Esophagus (tissue), 2 donors: Measurements from ENCODE around the gene SETDB1. TPM values are rescaled to one million over a fixed set of nuclear protein-coding genes. Genes with fewer than 3 reads are reported as not detected.

Experiments
- H3K27ac ChIP-seq, 2 donors: one replicate each; pipeline ENCODE4 v1.5.1; 2013; ENCODE audit warnings: low read depth in 2 of 2, mild to moderate bottlenecking in 2 of 2, inconsistent platforms in 1 of 2, low read length in 1 of 2, moderate library complexity in 1 of 2
- H3K27me3 ChIP-seq, 2 donors: one replicate each; pipeline ENCODE4 v1.6.1; 2013; ENCODE audit warnings: low read length in 2 of 2, control low read depth in 1 of 2, mild to moderate bottlenecking in 1 of 2; ENCODE audit not compliant: insufficient read depth in 2 of 2, control insufficient read depth in 1 of 2
- H3K36me3 ChIP-seq, 2 donors: one replicate each; pipeline ENCODE4 v1.6.1; 2013; ENCODE audit warnings: low read length in 1 of 2; ENCODE audit not compliant: control insufficient read depth in 2 of 2, insufficient read depth in 2 of 2
- H3K4me1 ChIP-seq, 2 donors: one replicate each; pipeline ENCODE4 v1.6.1; 2013; ENCODE audit warnings: low read length in 1 of 2; ENCODE audit not compliant: control insufficient read depth in 2 of 2, insufficient read depth in 2 of 2
- H3K4me3 ChIP-seq, 2 donors: one replicate each; pipeline ENCODE4 v1.5.1; 2013; ENCODE audit warnings: low read length in 2 of 2, mild to moderate bottlenecking in 2 of 2, low read depth in 1 of 2, moderate library complexity in 1 of 2
- H3K9me3 ChIP-seq, 2 donors: one replicate each; pipeline ENCODE4 v1.6.1; 2013; ENCODE audit warnings: mild to moderate bottlenecking in 2 of 2, low read depth in 1 of 2, low read length in 1 of 2, moderate library complexity in 1 of 2; ENCODE audit not compliant: control insufficient read depth in 2 of 2, insufficient read depth in 1 of 2
- WGBS, 2 donors: extraction: QIAGEN DNeasy Blood & Tissue Kit; methylation state at CpG; one replicate each; pipeline ENCODE4 v1.1.7; 2013; 5-methylcytosine and 5-hydroxymethylcytosine counted together
- polyA plus RNA-seq, 2 donors: library from polyadenylated mRNA; stranded (reverse); fragments of 200-250 nt; gene quantifications; one replicate each; pipeline ENCODE4 v1.2.3, GENCODE V29; 2013
- donor health status: healthy with polysubstance abuse.
- donor health status: Bipolar disorder and iron deficiency.

SETDB1 gene
- polyA plus RNA-seq, 2 donors: 14.4 to 17.8 TPM

DNA sequence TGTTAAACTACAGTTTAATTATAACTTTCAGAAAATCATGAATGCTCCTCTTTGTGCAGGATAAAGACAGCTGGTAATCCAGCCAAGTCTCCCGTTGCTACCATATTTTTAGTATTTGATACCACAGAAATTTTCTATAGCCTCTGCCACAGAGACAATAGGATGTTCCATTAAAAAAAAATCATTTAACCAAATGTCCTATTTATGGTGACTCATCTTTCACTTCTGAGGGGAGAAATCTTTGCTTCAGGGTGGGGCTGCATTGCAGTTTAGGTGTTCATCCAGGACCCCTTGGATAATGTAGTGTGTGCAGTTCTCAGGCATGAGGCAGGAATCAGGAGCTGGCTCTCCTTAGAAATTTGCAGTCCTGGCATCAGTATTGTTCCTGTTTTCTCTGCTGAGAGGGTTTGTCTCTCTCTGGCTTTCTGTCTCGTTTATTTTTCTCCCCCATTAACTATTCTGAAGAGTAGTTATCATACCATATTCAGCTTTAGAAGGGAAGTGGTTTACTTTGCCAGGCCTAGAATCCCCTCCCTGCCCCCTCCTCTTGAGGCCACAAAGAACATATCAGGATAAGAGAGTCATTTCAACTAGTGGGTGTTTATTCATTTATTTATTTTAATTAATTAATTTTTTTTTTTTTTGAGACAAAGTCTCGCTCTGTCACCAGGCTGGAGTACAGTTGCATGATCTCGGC lies 85.1 kb downstream of the SETDB1 start:
- 60 to 63% methylated on average over 4 of the region's 4 CpGs for WGBS, 2 donors
- Histone ChIP-seq H3K27ac (no peak overlapping the region), H3K9me3 (no peaks in the 10 kb centered on the region), H3K4me3 (no peak overlapping the region), H3K4me1 (peaks cover 0 to 3% of the 10 kb centered on the region in 2 donors), H3K27me3 (no peaks in the 10 kb centered on the region), H3K36me3 (peaks cover 0 to 4% of the 10 kb centered on the region in 2 donors)

DNA sequence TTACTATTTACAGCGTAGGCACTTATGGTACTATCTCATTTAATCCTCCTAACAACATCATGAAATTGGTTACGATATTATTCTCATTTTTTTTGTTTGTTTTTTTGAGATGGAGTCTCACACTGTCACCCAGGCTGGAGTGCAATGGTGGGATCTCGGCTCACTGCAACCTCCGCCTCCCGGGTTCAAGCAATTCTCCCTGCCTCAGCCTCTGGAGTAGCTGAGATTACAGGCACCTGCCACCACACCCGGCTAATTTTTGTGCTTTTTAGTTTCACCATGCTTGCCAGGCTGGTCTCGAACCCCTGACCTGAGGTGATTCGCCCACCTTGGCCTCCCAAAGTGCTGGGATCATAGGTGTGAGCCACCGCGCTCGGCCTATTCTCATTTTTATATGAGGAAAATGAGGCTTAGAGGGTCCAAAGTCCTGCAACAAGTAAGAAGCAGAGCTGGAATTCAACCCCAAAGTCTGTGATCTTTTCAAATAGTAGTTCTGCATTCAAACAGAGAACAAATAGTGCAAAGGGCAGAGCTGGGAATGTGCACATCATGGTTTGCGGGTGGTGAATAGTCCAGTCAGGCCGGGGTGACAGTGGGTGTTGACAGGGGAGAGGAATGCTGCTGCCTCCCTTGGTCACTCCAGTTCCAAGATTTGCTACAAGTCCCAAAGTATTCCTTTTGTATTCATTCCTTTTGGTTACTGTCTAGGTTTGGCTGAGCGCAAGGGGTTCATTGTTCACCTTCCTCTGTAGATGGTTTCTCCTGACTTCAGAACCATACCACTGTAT lies 86.7 kb downstream of the SETDB1 start:
- Histone ChIP-seq H3K27me3 (no peaks in the 10 kb centered on the region), H3K9me3 (no peaks in the 10 kb centered on the region), H3K4me1 (no peaks in the 10 kb centered on the region), H3K36me3 (peaks cover 0 to 4% of the 10 kb centered on the region in 2 donors), H3K27ac (no peak overlapping the region), H3K4me3 (no peak overlapping the region)
- whole genome bisulfite sequencing, 2 donors: 82 to 93% methylated on average over 14 of the region's 14 CpGs

DNA sequence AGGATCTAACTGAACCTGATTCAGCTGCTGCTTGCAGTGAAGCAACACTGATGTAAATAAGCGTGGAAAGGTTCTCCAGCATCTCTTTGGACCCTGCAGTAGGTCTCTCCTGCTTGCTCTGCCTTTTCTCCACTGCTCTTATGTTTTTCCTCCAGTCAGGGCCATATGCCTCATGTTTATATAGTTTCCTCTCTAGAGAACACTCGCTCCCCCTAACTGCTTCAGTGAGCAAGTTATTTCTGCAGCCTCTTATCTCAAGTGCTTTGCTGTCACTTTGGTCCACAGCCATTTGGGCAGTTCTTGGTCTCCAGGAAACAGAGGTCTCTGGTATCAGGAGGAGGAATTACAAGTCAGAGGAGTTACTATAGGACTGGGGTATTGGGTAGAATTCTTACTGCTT lies 87.4 kb downstream of the SETDB1 start:
- H3K27ac ChIP-seq: no peak overlapping the region
- no peak overlapping the region for H3K4me3 ChIP-seq
- no peaks in the 10 kb centered on the region for H3K9me3 ChIP-seq
- no peaks in the 10 kb centered on the region for H3K4me1 ChIP-seq
- 48 to 80% methylated on average over 2 of the region's 2 CpGs for WGBS, 2 donors
- no peaks in the 10 kb centered on the region for H3K27me3 ChIP-seq
- H3K36me3 ChIP-seq: peaks cover 0 to 4% of the 10 kb centered on the region in 2 donors

Other genes with a start within 250 kb of the SETDB1 start
- gene GOLPH3L, start 229.2 kb upstream of the SETDB1 start, polyA plus RNA-seq: 10 to 100 TPM; 20.3 to 27.0 TPM
- gene HORMAD1, start 205.5 kb upstream of the SETDB1 start, polyA plus RNA-seq: 1 to 10 TPM in 1 of 2 donors, not detected in 1; 3.8 TPM
- gene CTSS, start 160.6 kb upstream of the SETDB1 start, polyA plus RNA-seq: 10 to 100 TPM; 17.2 to 20.2 TPM
- gene CTSK, start 118.1 kb upstream of the SETDB1 start, polyA plus RNA-seq: 10 to 100 TPM in 1 of 2 donors, 1 to 10 TPM in 1; 5.7 to 11.1 TPM
- 10 to 100 TPM in 1 of 2 donors, 1 to 10 TPM in 1; 9.0 to 10.5 TPM for gene ARNT, start 49.8 kb upstream of the SETDB1 start, polyA plus RNA-seq
- gene CTXND2, start 39.2 kb upstream of the SETDB1 start, polyA plus RNA-seq: not detected
- gene CERS2, start 48.5 kb downstream of the SETDB1 start, polyA plus RNA-seq: 10 to 100 TPM; 35.5 to 39.4 TPM
- 10 to 100 TPM; 14.4 to 17.5 TPM for gene ANXA9, start 55.9 kb downstream of the SETDB1 start, polyA plus RNA-seq
- 10 to 100 TPM; 17.2 to 21.3 TPM for gene MINDY1, start 80.5 kb downstream of the SETDB1 start, polyA plus RNA-seq
- 10 to 100 TPM in 1 of 2 donors, 1 to 10 TPM in 1; 7.2 to 10.1 TPM for gene PRUNE1, start 82.1 kb downstream of the SETDB1 start, polyA plus RNA-seq
- 100 to 1,000 TPM; 111 to 159 TPM for gene BNIPL, start 110.2 kb downstream of the SETDB1 start, polyA plus RNA-seq
- gene C1orf56, start 121.4 kb downstream of the SETDB1 start, polyA plus RNA-seq: 1 to 10 TPM; 1.7 to 2.9 TPM
- 10 to 100 TPM; 62.9 to 86.6 TPM for gene CDC42SE1, start 133.3 kb downstream of the SETDB1 start, polyA plus RNA-seq
- 1 to 10 TPM in 1 of 2 donors, under 1 TPM in 1; 0.72 to 1.5 TPM for gene MLLT11, start 134.0 kb downstream of the SETDB1 start, polyA plus RNA-seq
- 1 to 10 TPM; 4.2 to 6.3 TPM for gene GABPB2, start 144.4 kb downstream of the SETDB1 start, polyA plus RNA-seq
- gene SEMA6C, start 220.3 kb downstream of the SETDB1 start, polyA plus RNA-seq: 1 to 10 TPM; 3.3 to 7.2 TPM
- gene TNFAIP8L2, start 230.3 kb downstream of the SETDB1 start, polyA plus RNA-seq: 1 to 10 TPM; 1.2 to 1.6 TPM
- gene LYSMD1, start 239.5 kb downstream of the SETDB1 start, polyA plus RNA-seq: 1 to 10 TPM; 3.8 TPM
- gene SCNM1, start 239.8 kb downstream of the SETDB1 start, polyA plus RNA-seq: 10 to 100 TPM; 40.5 to 43.9 TPM
- gene TMOD4, start 249.6 kb downstream of the SETDB1 start, polyA plus RNA-seq: under 1 TPM; 0.14 to 0.22 TPM